ENCODE measurements around the gene RRP15.

GRCh38 chr1:218302155-218302554 is 17.1 kb downstream of the RRP15 start:
- TF ChIP-seq CTCF (IDR thresholded peaks at IDR 0.05) (no peak), POLR2A (IDR thresholded peaks at IDR 0.05) (no peak)
